SU-DHL-6 (cell line): ENCODE results near the gene FBXO28.

Experiments
- H2AFZ ChIP-seq: fragments of 200-600 bp; sonication (generic); 2 replicates; pipeline ENCODE4 v1.6.1; 2014; ENCODE audit warnings: low read depth, mild to moderate bottlenecking, moderate library complexity, mixed read lengths, antibody characterized with exemption, low read length; ENCODE audit not compliant: severe bottlenecking
- H3F3A ChIP-seq: fragments of 200-600 bp; shearing (Covaris generic); 2 replicates; pipeline ENCODE4 v1.6.0; 2016; ENCODE audit warnings: antibody characterized with exemption, mild to moderate bottlenecking; ENCODE audit not compliant: insufficient read depth
- H3K27ac ChIP-seq: fragments of 200-600 bp; sonication (generic); 2 replicates; pipeline ENCODE4 v1.5.1; 2016; ENCODE audit warnings: low read depth, mild to moderate bottlenecking, low read length, moderate library complexity, mixed read lengths
- H3K27me3 ChIP-seq: fragments of 200-600 bp; sonication (generic), shearing (Covaris generic); 2 replicates; pipeline ENCODE4 v1.6.0; 2014; ENCODE audit warnings: mild to moderate bottlenecking, low read length
- H3K36me3 ChIP-seq: fragments of 200-600 bp; sonication (generic); 2 replicates; pipeline ENCODE4 v1.6.1; 2014; ENCODE audit warnings: mild to moderate bottlenecking, low read length, mixed read lengths
- H3K4me2 ChIP-seq: fragments of 300-600, 200-600 bp; shearing (Covaris generic), sonication (generic); 2 replicates; pipeline ENCODE4 v1.6.0; 2014; ENCODE audit warnings: low read length, low read depth, mild to moderate bottlenecking; ENCODE audit not compliant: poor library complexity, severe bottlenecking
- H3K4me3 ChIP-seq: fragments of 200-600 bp; sonication (generic); 2 replicates; pipeline ENCODE4 v1.5.1; 2014; ENCODE audit warnings: antibody characterized with exemption, low read length, mild to moderate bottlenecking, mixed read lengths; ENCODE audit not compliant: insufficient read depth, poor library complexity, severe bottlenecking
- H3K79me2 ChIP-seq: fragments of 200-600 bp; sonication (generic); 2 replicates; pipeline ENCODE4 v1.6.1; 2014; ENCODE audit warnings: mild to moderate bottlenecking, low read length, moderate library complexity; ENCODE audit not compliant: insufficient read depth
- H3K9ac ChIP-seq: fragments of 200-600 bp; sonication (generic); 2 replicates; pipeline ENCODE4 v1.7.0; 2014; ENCODE audit warnings: mild to moderate bottlenecking, low read length
- H3K9me2 ChIP-seq: fragments of 200-600 bp; sonication (generic); replicated peaks from 2 replicates; pipeline ENCODE4 v1.6.1; 2014; ENCODE audit warnings: low read length; ENCODE audit not compliant: insufficient read depth
- H3K9me3 ChIP-seq: fragments of 200-600 bp; sonication (generic); 2 replicates; pipeline ENCODE4 v1.6.1; 2014; ENCODE audit warnings: low read length, mixed read lengths; ENCODE audit not compliant: insufficient read depth
- H4K20me1 ChIP-seq: fragments of 200-600 bp; sonication (generic); 2 replicates; pipeline ENCODE4 v1.6.1; 2014; ENCODE audit warnings: low read depth, mild to moderate bottlenecking, antibody characterized with exemption, low read length, moderate library complexity, mixed read lengths
- CTCF ChIP-seq: fragments of 200-600 bp; sonication (generic); IDR thresholded peaks from one replicate; pipeline ENCODE4 v1.5.1; 2017; ENCODE audit warnings: antibody characterized with exemption, mild to moderate bottlenecking, low read length, moderate library complexity; ENCODE audit not compliant: insufficient read depth, poor library complexity, severe bottlenecking
- EZH2phosphoT487 ChIP-seq: fragments of 200-600 bp; sonication (generic), shearing (Covaris generic); conservative IDR thresholded peaks from 2 replicates; pipeline ENCODE4 v1.6.1; 2018; ENCODE audit warnings: mild to moderate bottlenecking, antibody characterized with exemption, low read length, moderate library complexity, mixed read lengths

FBXO28 gene

GRCh38 chr1:224182057-224182865 lies 68.3 kb downstream of the FBXO28 start:
- Histone ChIP-seq H4K20me1 (no peaks in the 10 kb centered on the region), H3F3A (peaks cover 19% of the 10 kb centered on the region), H3K27ac (peak overlapping the region; percentile 91), H3K27me3 (no peaks in the 10 kb centered on the region), H3K79me2 (peaks cover 42% of the 10 kb centered on the region), H3K9me3 (no peaks in the 10 kb centered on the region), H3K4me3 (peak overlapping the region; percentile 66), H3K36me3 (0 out of 2 replicates have a peak, but pooled peaks cover under 1% of the 10 kb centered on the region), H3K9ac (peak overlapping the region; percentile 92), H3K4me2 (peak overlapping the region; percentile 76), H2AFZ (peak overlapping the region; percentile 85), H3K9me2 (no peaks in the 10 kb centered on the region)
- TF ChIP-seq CTCF = no peak
- TF ChIP-seq EZH2phosphoT487 = no peak

- no peaks in the 10 kb centered on the region for H4K20me1 ChIP-seq
- H3K27ac ChIP-seq = peak within 1 kb of the TSS; percentile 91
- H3K9me3 ChIP-seq = no peaks in the 10 kb centered on the region
- TF ChIP-seq EZH2phosphoT487 (no peak), CTCF (no peak)
- peak within 1 kb of the TSS; percentile 76 for H3K4me2 ChIP-seq
- peaks cover 23% of the 10 kb centered on the region for H3F3A ChIP-seq
- H3K36me3 ChIP-seq = 0 out of 2 replicates have a peak, but pooled peaks cover 5% of the 10 kb centered on the region
- H3K27me3 ChIP-seq = no peaks in the 10 kb centered on the region
- no peaks in the 10 kb centered on the region for H3K9me2 ChIP-seq
- peak within 1 kb of the TSS; percentile 92 for H3K9ac ChIP-seq
- peaks cover 49% of the 10 kb centered on the region for H3K79me2 ChIP-seq
- peak within 1 kb of the TSS; percentile 66 for H3K4me3 ChIP-seq
- H2AFZ ChIP-seq = peak within 1 kb of the TSS; percentile 85
Measured at GRCh38 chr1:224182866-224183590, 69.1 kb downstream of the FBXO28 start, which contains the start of gene DEGS1. DEGS1 (plus strand) TSS chr1:224183240; CDS start chr1:224183337, 97 bp downstream.

- no peaks in the 10 kb centered on the region for H3K9me3 ChIP-seq
- no peaks in the 10 kb centered on the region for H3K9me2 ChIP-seq
- H3K36me3 ChIP-seq = 0 out of 2 replicates have a peak, but pooled peaks cover 5% of the 10 kb centered on the region
- no peaks in the 10 kb centered on the region for H4K20me1 ChIP-seq
- peak overlapping the region; percentile 92 for H3K9ac ChIP-seq
- no peaks in the 10 kb centered on the region for H3K27me3 ChIP-seq
- H3K4me3 ChIP-seq = peak overlapping the region; percentile 66
- TF ChIP-seq EZH2phosphoT487 (no peak), CTCF (no peak)
- H3K79me2 ChIP-seq = peaks cover 56% of the 10 kb centered on the region
- peak overlapping the region; percentile 76 for H3K4me2 ChIP-seq
- peaks cover 25% of the 10 kb centered on the region for H3F3A ChIP-seq
- peak overlapping the region; percentile 85 for H2AFZ ChIP-seq
- H3K27ac ChIP-seq = peak overlapping the region; percentile 91
Measured at GRCh38 chr1:224183591-224184312, 69.8 kb downstream of the FBXO28 start.
